GM15510 (cell line): ENCODE results near the gene SLC35A1.

ENCODE experiments used
- POLR2A ChIP-seq: IDR thresholded peaks from 3 replicates; pipeline ENCODE4 v1.6.1; 2011; ENCODE audit warnings: borderline replicate concordance; ENCODE audit not compliant: insufficient read length; ENCODE audit errors: extremely low read depth

Gene SLC35A1

DNA sequence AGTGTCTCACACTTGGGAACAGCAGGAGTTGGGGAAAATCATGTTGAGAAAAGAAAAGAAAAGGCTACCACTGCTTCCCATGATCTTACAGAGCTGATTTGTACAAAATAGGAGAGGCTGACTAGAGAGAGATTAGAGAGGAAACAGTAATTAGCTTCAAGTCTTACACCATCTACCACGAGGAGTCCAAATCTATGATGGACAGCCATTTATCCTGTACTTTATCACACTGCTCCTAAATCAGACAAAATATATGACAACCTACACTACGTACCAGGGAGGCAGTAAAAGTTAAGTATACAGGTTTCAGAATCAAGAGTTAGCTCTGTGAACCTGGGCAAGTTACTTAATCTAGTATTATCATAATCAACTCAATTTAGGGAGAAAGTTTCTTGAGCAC is 79.0 kb downstream of the SLC35A1 start:
- no peak for TF ChIP-seq POLR2A

DNA sequence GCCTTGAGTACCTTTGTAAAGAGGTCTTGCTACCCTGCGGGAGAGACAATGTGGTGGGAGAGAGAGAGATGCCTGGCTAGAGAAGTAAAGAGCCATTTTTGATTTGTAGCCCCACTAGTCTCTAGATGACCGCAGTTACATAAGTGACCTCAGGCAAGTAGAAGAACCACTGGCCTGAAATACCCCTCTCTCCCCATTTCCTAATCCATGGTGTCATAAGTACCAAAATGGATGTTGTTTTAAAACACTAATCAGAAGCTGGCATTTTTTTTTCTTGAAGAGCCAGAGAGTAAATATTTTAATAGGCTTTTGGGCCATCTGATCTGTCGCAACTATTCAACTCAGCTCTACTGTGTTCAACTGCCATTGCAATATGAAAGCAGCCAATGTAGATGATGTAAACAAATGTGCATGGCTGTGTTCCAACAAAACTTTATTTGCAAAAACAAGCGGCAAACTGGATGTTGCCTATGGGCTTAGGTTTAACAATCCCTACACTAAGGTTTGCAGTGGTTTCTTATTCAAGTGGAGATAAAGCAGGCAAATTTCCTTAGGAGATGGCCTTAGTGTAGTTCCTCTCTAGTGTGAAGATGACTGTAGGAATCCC is 80.5 kb downstream of the SLC35A1 start:
- TF ChIP-seq POLR2A: no peak

DNA sequence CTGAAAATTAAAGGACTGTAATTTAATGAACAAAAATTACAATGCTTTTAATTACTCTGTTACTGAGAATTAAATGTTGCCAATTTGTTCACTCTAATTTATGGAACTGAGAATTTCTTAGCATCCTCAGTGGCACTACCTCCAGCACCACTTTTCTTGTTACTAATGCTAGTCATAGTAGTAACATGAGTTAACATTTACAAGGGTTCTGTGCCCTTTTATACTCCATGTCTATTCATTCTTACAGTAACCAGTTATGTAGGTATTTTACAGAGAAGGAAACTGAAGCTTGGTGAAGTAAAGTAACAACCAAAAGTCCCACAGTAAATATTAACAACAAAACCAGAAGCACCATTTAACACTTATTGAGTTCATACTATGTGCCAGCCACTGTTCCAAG is 82.7 kb downstream of the SLC35A1 start:
- no peak for TF ChIP-seq POLR2A

DNA sequence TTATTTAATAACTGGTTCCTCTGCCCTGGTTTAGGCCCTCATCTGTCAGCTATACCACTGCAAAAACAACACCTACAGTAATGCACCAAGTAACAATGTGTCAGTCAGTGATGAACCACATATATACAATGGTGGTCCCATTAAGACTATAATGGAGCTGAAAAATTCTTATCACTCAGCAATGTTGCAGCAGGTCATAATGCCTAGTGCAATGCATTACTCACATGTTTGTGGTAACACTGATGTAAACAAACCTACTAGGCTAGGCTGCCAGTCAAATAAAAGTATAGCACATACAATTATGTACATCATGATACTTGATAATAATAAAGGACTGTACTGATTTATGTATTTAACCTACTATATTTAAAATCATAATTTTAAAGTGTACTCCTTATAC is 85.7 kb downstream of the SLC35A1 start:
- no peak for TF ChIP-seq POLR2A

DNA sequence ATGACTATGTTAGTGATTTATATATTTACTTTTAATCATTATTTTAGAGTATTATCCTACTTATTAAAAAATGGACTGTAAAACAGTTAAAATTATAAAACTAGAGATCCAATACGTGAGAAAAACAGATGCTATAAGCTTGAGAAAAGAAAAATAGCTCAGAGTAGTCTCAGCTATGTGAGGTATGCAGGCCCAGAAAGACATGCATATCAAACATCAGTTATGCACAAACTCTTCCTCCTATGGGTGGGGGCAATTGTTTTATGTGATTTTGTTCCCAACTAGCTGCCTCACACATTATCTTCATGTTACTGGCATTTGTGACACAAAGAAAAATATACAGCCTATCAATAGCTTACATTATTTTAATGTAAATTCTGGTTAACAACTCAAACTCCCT is 88.2 kb downstream of the SLC35A1 start:
- no peak for TF ChIP-seq POLR2A
